PC-9 (cell line): ENCODE measurements around the gene SPAG17. TPM values are rescaled to one million over a fixed set of nuclear protein-coding genes. Genes with fewer than 3 reads are reported as not detected.
A peak's percentile ranks its signal among the peaks of the same experiment; 100 is the strongest.

ENCODE experiments used
- BruUV-seq: library from RNA; stranded (reverse); fragments of 400-500 nt; replicated peaks from 2 replicates; lab custom pipeline; 2021; lab: Mats Ljungman, UMichigan
- CTCF ChIA-PET: fragments of 300-600 bp; sonication (Branson Sonifier 250); formaldehyde crosslinking; loops from one replicate; lab custom pipeline; 2022; ENCODE audit warnings: antibody characterized with exemption; lab: Charles Lee
- POLR2A ChIA-PET: fragments of 300-600 bp; sonication (Branson Sonifier 250); formaldehyde crosslinking; loops from one replicate; lab custom pipeline; 2022; ENCODE audit warnings: antibody characterized with exemption; ENCODE audit not compliant: unreplicated experiment; lab: Charles Lee
- DNase-seq, 2 experiments: peaks; one replicate each; pipeline versions ENCODE4 v3.0.0 to v3.0.0-alpha.2; 2015 to 2022; ENCODE audit warnings: mixed read lengths in 1 of 2
- H2AFZ ChIP-seq: fragments of 200-600 bp; sonication (generic); 2 replicates; pipeline ENCODE4 v1.8.1; 2017; ENCODE audit warnings: antibody characterized with exemption
- H3F3A ChIP-seq: fragments of 200-600 bp; sonication (generic); 2 replicates; pipeline ENCODE4 v1.8.1; 2017; ENCODE audit warnings: antibody characterized with exemption, mild to moderate bottlenecking, low read depth; ENCODE audit not compliant: insufficient read depth
- H3K27ac ChIP-seq: fragments of 200-600 bp; sonication (generic); 2 replicates; pipeline ENCODE4 v1.6.1; 2016; ENCODE audit warnings: mixed run types
- H3K27me3 ChIP-seq: fragments of 200-600 bp; sonication (generic); 2 replicates; pipeline ENCODE4 v1.6.1; 2016; ENCODE audit warnings: low read depth, mixed run types; ENCODE audit not compliant: insufficient read depth
- H3K36me3 ChIP-seq: fragments of 200-600 bp; sonication (generic); 2 replicates; pipeline ENCODE4 v1.6.1; 2016; ENCODE audit warnings: low read depth, mixed run types
- H3K4me1 ChIP-seq: fragments of 200-600 bp; sonication (generic); replicated peaks from 2 replicates; pipeline ENCODE4 v1.6.1; 2016; ENCODE audit warnings: mixed run types; ENCODE audit not compliant: insufficient read depth
- H3K4me2 ChIP-seq: fragments of 200-600 bp; sonication (generic); 2 replicates; pipeline ENCODE4 v1.6.1; 2017; ENCODE audit warnings: mixed run types
- H3K4me3 ChIP-seq: fragments of 200-600 bp; sonication (generic); 2 replicates; pipeline ENCODE4 v1.6.1; 2016; ENCODE audit warnings: mixed run types
- H3K79me2 ChIP-seq: fragments of 200-600 bp; sonication (generic); 2 replicates; pipeline ENCODE4 v1.6.1; 2017; ENCODE audit warnings: low read depth, mixed run types
- H3K9me2 ChIP-seq: fragments of 200-600 bp; sonication (generic); 2 replicates; pipeline ENCODE4 v1.8.1; 2017; ENCODE audit warnings: mild to moderate bottlenecking; ENCODE audit not compliant: insufficient read depth
- H3K9me3 ChIP-seq: fragments of 200-600 bp; sonication (generic); 2 replicates; pipeline ENCODE4 v1.8.1; 2016; ENCODE audit warnings: low read depth; ENCODE audit not compliant: insufficient read depth
- H4K20me1 ChIP-seq: fragments of 200-600 bp; sonication (generic); 2 replicates; pipeline ENCODE4 v1.8.1; 2017; ENCODE audit not compliant: insufficient read depth
- CTCF ChIP-seq: fragments of 200-600 bp; sonication (generic); conservative IDR thresholded peaks from 2 replicates; pipeline ENCODE4 v1.6.1; 2017; ENCODE audit warnings: mixed run types, antibody characterized with exemption, mild to moderate bottlenecking, moderate library complexity
- EZH2 ChIP-seq: fragments of 200-600 bp; sonication (generic); IDR thresholded peaks from 2 replicates; pipeline ENCODE4 v1.8.0; 2017; ENCODE audit warnings: antibody characterized with exemption, low read depth
- intact Hi-C: fragments of 100-400 bp; cut with micrococcal nuclease; formaldehyde crosslinking; loops from one replicate; pipeline ENCODE4 v1.10.0; 2022; ENCODE audit not compliant: unreplicated experiment
- total RNA-seq: library from RNA; stranded (reverse); gene quantifications from 2 replicates; pipeline ENCODE4 v1.2.3, GENCODE V29; 2021

Gene SPAG17
- total RNA-seq, 1 experiment from 2014 or later = not detected

GRCh38 chr1:118115567-118116295 is 69.3 kb downstream of the SPAG17 start:
- Histone ChIP-seq H3K4me1 (peaks cover 6% of the 10 kb centered on the region), H3K9me3 (no peaks in the 10 kb centered on the region), H3K4me3 (no peak overlapping the region), H3K36me3 (no peaks in the 10 kb centered on the region), H4K20me1 (0 out of 2 replicates have a peak, but pooled peaks cover under 1% of the 10 kb centered on the region), H3K79me2 (no peaks in the 10 kb centered on the region), H3K4me2 (no peak overlapping the region), H3K27me3 (no peaks in the 10 kb centered on the region), H3K9me2 (no peaks in the 10 kb centered on the region), H3K27ac (no peak overlapping the region), H2AFZ (no peak overlapping the region), H3F3A (no peaks in the 10 kb centered on the region)
- POLR2A ChIA-PET = no interaction called here
- CTCF ChIA-PET = no interaction called here
- no peak for DNase-seq
- no TSS peak for BruUV-seq
- TF ChIP-seq EZH2 (no peak), CTCF (no peak)
- intact Hi-C loops = no loop called here

GRCh38 chr1:118113261-118113660 is 71.8 kb downstream of the SPAG17 start:
- no peak overlapping the region for H3K4me3 ChIP-seq
- H3K9me3 ChIP-seq = no peaks in the 10 kb centered on the region
- H3K4me2 ChIP-seq = no peak overlapping the region
- peak in 1 of 2 experiments; percentile 40 for DNase-seq
- no peaks in the 10 kb centered on the region for H3K27me3 ChIP-seq
- H3K36me3 ChIP-seq = no peaks in the 10 kb centered on the region
- CTCF ChIA-PET = no interaction called here
- no peaks in the 10 kb centered on the region; the same call in 1 of the 2 replicates for H3K4me1 ChIP-seq
- no peak overlapping the region for H3K27ac ChIP-seq
- no peak for TF ChIP-seq CTCF
- no TSS peak for BruUV-seq
- no peaks in the 10 kb centered on the region for H4K20me1 ChIP-seq
- H3K9me2 ChIP-seq = no peaks in the 10 kb centered on the region
- no peak overlapping the region for H2AFZ ChIP-seq
- POLR2A ChIA-PET = no interaction called here
- intact Hi-C loops = no loop called here
- H3F3A ChIP-seq = no peaks in the 10 kb centered on the region
- no peaks in the 10 kb centered on the region for H3K79me2 ChIP-seq

- TF ChIP-seq CTCF (no peak), EZH2 (no peak)
- H3K4me2 ChIP-seq = no peak overlapping the region
- H3K4me3 ChIP-seq = no peak overlapping the region
- intact Hi-C loops = no loop called here
- H3K27me3 ChIP-seq = no peaks in the 10 kb centered on the region
- no peak overlapping the region for H3K27ac ChIP-seq
- CTCF ChIA-PET = no interaction called here
- no peaks in the 10 kb centered on the region for H3K9me2 ChIP-seq
- POLR2A ChIA-PET = interaction anchor here (0.6 kb wide), 1 partner anchor 731 kb away, joined by 3 read pairs; no protein-coding TSS in a partner anchor
- H3K9me3 ChIP-seq = no peaks in the 10 kb centered on the region
- BruUV-seq = no TSS peak
- no peak for DNase-seq
- H3K4me1 ChIP-seq = no peaks in the 10 kb centered on the region; the same call in 1 of the 2 replicates
- H3K79me2 ChIP-seq = no peaks in the 10 kb centered on the region
- H3K36me3 ChIP-seq = no peaks in the 10 kb centered on the region
- H3F3A ChIP-seq = no peaks in the 10 kb centered on the region
- no peak overlapping the region for H2AFZ ChIP-seq
- H4K20me1 ChIP-seq = no peaks in the 10 kb centered on the region
These were observed 74.4 kb downstream of the SPAG17 start for GRCh38 chr1:118110580-118110979.
